ENCODE results near the gene TWNK.

DNA sequence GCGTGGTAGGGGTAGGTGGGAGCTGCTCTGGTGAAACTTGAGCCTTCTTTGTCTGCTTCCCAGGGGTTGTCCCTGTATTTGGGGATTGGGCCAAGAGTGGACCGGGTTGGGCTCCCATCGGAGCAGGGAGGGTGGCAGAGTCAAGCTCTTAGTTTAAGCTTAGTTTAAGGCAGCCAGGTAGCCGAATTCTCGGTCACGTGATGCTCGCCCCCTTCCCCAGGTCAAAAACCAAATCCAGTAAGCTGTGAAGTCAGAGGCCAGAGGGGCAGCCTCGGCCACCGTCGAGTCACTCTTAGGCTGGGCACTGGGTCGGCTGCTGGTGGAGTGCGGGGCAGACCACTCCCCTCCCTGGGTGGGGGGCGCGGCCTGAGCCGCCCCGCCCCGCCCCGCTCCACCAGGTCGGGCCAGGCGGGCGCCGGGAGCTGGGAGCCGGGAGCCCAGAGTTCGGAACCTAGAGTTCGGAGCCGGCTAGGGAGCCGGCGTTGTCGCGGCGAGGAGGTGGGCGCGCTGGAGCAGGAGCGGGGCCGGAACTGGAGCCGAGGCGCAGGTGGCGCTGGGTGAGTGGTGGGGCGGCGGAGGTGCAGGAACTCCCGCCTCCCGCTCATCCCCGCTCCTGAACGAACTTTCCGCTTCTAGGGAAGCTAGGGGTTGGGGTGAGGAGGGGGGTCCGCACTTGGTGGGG, 9.5 kb downstream of the TWNK start:
- TF ChIP-seq CTCF (IDR thresholded peaks at IDR 0.05) (no peak), POLR2A (IDR thresholded peaks at IDR 0.05) (no peak)

All from heart left ventricle (tissue), 13 donors.